ENCODE measurements around the gene SLC7A4. TPM values are rescaled to one million over a fixed set of nuclear protein-coding genes. Genes with fewer than 3 reads are reported as not detected.

SLC7A4 gene
- total RNA-seq, 1 donor: 0.36 TPM

DNA sequence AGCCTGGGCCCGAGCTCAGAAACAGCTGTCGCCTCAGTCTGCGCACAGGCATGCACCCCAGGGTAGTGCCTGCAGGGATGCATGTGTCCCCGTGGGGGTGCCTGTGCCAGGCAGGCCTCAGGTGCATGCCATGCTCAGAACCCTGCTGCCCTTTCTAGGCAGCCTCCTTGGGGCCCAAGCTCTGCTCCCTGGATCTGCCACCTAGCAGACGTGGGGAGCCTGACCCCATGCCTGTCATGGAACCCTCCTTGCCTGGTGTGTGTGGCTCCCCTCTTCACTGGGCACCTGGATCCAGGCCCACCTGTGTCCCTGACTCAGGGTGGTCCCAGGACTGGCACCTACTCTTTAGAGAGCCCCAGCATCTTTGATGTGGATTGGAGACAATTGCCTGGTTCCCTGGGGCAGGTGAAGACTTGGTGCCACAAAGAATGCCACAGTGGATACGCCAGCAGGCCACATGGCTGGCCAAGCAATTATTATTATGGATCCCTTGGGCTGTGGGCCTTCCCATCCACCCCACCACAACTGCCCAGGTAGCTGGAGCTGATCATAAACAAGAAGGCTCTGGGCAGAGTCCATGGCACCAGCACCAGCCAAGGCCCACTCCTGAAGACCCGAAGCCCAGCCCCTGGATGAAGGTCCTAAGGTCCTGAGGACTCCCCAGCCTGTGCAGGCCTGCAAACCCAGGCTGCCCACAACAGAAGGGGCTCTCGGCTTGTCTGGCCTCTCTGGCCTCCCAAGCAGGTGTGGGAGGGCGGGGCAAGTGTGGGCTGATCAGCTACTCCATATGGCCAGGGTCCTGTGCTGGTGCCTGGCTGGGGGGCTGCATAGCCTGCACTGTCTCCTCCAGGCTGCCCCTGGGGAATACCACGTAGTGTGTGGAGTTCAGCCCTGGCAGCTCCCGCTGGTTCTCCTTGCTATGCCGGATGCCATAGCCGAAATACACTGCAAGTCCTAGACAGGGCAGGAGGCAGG, 3.8 kb downstream of the SLC7A4 start:
- no peaks in the 10 kb centered on the region for H3K9me3 ChIP-seq (ENCODE audit: low read depth, low read length)
- H4K20me1 ChIP-seq (ENCODE audit: insufficient read depth, low read length): no peaks in the 10 kb centered on the region
- peak; percentile 76 for DNase-seq (ENCODE audit: insufficient read length, low spot score, missing footprints)
- H3K27me3 ChIP-seq (ENCODE audit: insufficient read depth, low read length): peaks cover 32% of the 10 kb centered on the region
- no peak overlapping the region for H2AFZ ChIP-seq (ENCODE audit: low read length)
- H3K36me3 ChIP-seq (ENCODE audit: insufficient read depth, low read length): no peaks in the 10 kb centered on the region
- TF ChIP-seq, protein P1, sequence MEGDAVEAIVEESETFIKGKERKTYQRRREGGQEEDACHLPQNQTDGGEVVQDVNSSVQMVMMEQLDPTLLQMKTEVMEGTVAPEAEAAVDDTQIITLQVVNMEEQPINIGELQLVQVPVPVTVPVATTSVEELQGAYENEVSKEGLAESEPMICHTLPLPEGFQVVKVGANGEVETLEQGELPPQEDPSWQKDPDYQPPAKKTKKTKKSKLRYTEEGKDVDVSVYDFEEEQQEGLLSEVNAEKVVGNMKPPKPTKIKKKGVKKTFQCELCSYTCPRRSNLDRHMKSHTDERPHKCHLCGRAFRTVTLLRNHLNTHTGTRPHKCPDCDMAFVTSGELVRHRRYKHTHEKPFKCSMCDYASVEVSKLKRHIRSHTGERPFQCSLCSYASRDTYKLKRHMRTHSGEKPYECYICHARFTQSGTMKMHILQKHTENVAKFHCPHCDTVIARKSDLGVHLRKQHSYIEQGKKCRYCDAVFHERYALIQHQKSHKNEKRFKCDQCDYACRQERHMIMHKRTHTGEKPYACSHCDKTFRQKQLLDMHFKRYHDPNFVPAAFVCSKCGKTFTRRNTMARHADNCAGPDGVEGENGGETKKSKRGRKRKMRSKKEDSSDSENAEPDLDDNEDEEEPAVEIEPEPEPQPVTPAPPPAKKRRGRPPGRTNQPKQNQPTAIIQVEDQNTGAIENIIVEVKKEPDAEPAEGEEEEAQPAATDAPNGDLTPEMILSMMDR (IDR thresholded peaks at IDR 0.05; ENCODE audit: extremely low read depth, low read depth, low read length): no peak
- H3K4me3 ChIP-seq (ENCODE audit: insufficient read depth, low read length): no peak overlapping the region
- H3K79me2 ChIP-seq (ENCODE audit: insufficient read depth, low read length): no peaks in the 10 kb centered on the region
- H3K27ac ChIP-seq (ENCODE audit: low read depth, low read length): no peak overlapping the region
- H3K4me1 ChIP-seq (ENCODE audit: insufficient read depth, low read length): peaks cover 8% of the 10 kb centered on the region
- no peak overlapping the region for H3K4me2 ChIP-seq (ENCODE audit: insufficient read depth, low read length)

DNA sequence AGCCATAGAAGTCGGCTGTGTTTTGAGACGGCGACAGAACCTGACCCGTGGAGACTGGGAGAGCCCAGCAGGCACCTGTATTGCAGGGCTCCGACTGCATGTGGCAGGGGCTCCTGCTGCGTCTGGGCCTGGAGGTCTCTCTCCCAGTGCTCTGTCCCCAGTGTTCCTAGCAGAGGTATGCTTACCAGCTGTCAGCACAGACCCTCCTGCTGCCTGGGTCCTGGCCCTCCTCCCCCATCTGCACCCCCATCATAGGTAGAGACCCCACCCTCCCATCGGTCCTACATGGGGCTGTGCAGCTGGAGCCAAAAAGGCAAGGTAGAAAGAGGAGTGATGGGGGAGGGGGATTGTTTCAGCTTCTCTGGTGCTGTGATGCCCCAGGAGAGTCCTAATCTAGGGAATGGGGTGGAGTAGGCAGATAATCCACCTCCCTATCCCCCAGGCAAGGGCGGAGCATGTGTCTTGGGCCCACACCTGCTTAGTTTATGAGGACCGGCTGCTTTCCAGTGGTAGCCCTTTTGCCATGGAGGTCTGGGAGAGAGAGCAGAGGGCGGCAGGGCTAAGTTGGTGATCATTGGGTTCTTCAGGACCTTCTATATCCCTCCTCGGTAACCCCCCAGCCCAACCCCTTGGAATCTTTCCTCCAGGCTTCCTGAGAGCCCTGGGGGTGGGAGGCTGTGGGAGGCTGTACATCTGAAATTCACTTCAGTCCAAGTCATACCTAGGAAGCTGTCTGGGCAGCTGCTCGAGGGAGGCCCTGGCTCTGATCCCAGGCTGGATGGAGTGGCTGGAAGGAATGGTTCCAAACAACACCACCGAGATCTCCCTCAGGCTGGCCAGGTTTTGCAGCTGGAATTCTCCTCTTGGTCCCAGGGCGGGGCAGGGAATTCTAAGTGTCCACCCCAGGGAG, 5.3 kb downstream of the SLC7A4 start:
- TF ChIP-seq, protein P1 (IDR thresholded peaks at IDR 0.05; ENCODE audit: extremely low read depth, low read depth, low read length): no peak
- no peaks in the 10 kb centered on the region for H3K79me2 ChIP-seq (ENCODE audit: insufficient read depth, low read length)
- no peak overlapping the region for H3K4me2 ChIP-seq (ENCODE audit: insufficient read depth, low read length)
- peaks cover 8% of the 10 kb centered on the region for H3K4me1 ChIP-seq (ENCODE audit: insufficient read depth, low read length)
- DNase-seq (ENCODE audit: insufficient read length, low spot score, missing footprints): peak; percentile 96
- H3K4me3 ChIP-seq (ENCODE audit: insufficient read depth, low read length): no peak overlapping the region
- peaks cover 26% of the 10 kb centered on the region for H3K27me3 ChIP-seq (ENCODE audit: insufficient read depth, low read length)
- H2AFZ ChIP-seq (ENCODE audit: low read length): no peak overlapping the region
- H3K9me3 ChIP-seq (ENCODE audit: low read depth, low read length): no peaks in the 10 kb centered on the region
- H3K27ac ChIP-seq (ENCODE audit: low read depth, low read length): no peak overlapping the region
- no peaks in the 10 kb centered on the region for H4K20me1 ChIP-seq (ENCODE audit: insufficient read depth, low read length)
- no peaks in the 10 kb centered on the region for H3K36me3 ChIP-seq (ENCODE audit: insufficient read depth, low read length)

DNA sequence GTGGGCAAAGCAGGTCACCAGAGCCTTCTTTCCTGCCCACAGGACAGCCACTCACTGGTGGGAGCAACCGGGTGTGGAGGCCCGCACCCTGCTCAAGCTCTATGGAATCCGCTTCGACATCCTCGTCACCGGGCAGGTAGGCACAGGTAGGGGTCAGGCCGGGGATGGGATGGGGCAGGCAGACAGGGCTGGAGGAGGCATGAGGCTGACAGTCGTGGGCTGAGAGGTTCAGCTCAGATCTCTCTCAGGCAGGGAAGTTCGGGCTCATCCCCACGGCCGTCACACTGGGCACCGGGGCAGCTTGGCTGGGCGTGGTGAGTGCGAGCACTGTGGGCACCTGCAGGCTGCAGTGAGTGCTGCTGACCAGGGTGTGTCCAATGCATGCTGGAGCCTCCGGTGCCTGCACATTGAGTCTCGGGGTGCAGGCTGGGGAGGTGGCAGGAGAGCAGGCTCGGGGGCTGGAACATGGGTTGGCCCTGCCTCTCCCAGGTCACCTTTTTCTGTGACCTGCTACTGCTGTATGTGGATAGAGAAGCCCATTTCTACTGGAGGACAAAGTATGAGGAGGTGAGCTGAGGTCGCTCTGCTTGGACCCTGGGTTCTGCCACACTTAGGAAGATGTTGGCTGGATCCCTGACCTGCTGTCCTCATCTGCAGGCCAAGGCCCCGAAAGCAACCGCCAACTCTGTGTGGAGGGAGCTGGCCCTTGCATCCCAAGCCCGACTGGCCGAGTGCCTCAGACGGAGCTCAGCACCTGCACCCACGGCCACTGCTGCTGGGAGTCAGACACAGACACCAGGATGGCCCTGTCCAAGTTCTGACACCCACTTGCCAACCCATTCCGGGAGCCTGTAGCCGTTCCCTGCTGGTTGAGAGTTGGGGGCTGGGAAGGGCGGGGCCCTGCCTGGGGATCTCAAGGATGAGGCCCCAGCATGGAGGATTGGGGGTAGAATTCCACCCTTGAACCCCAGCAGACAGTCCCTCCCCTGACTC, 6.3 kb downstream of the SLC7A4 start:
- Histone ChIP-seq H3K4me1 (ENCODE audit: insufficient read depth, low read length) (peaks cover 8% of the 10 kb centered on the region), H3K79me2 (ENCODE audit: insufficient read depth, low read length) (no peaks in the 10 kb centered on the region), H2AFZ (ENCODE audit: low read length) (no peak overlapping the region), H3K36me3 (ENCODE audit: insufficient read depth, low read length) (no peaks in the 10 kb centered on the region), H3K4me2 (ENCODE audit: insufficient read depth, low read length) (no peak overlapping the region), H3K9me3 (ENCODE audit: low read depth, low read length) (no peaks in the 10 kb centered on the region), H4K20me1 (ENCODE audit: insufficient read depth, low read length) (no peaks in the 10 kb centered on the region), H3K4me3 (ENCODE audit: insufficient read depth, low read length) (no peak overlapping the region), H3K27me3 (ENCODE audit: insufficient read depth, low read length) (peaks cover 16% of the 10 kb centered on the region), H3K27ac (ENCODE audit: low read depth, low read length) (no peak overlapping the region)
- TF ChIP-seq, protein P1 (IDR thresholded peaks at IDR 0.05; ENCODE audit: extremely low read depth, low read depth, low read length): no peak
- DNase-seq (ENCODE audit: insufficient read length, low spot score, missing footprints): peak; percentile 79
